ENCODE measurements around the gene GRAMD2B. TPM values are rescaled to one million over a fixed set of nuclear protein-coding genes. Genes with fewer than 3 reads are reported as not detected.

Gene GRAMD2B
- total RNA-seq, 2 experiments from 2014 or later = 7.2 to 9.4 TPM

DNA sequence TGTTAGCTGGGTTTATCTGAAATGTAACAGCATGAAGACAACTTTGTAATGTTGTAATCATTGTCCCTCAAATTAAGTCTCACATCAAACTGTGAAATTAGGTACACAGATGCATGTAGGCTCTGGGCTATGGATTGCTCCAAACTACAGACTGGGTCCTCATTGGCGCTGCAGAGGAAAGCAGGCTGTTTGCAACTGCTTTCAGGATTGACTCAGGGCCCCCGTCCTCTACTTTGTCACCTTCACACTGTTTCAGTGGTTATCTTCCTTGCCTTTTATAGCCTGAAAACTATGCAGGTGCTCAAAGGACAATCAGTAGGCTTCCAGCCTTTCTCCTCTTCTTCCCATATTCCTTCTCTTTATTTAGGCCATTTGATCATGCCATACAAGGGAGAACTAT is 18.0 kb downstream of the GRAMD2B start:
- Histone ChIP-seq H3K27me3 (ENCODE audit: control insufficient read depth in 1 of 2, insufficient read depth in 2 of 2, low read length in 2 of 2) (no peaks in the 10 kb centered on the region), H3K9me3 (ENCODE audit: control insufficient read depth in 1 of 2, insufficient read depth in 1 of 2, low read length in 2 of 2) (no peaks in the 10 kb centered on the region), H3K36me3 (ENCODE audit: insufficient read depth, low read length) (no peaks in the 10 kb centered on the region), H3K27ac (ENCODE audit: low read depth in 1 of 2, low read length in 2 of 2) (no peak overlapping the region), H3K4me3 (ENCODE audit: low read length) (no peak overlapping the region), H3K4me1 (ENCODE audit: insufficient read depth, low read length) (peaks cover 16% of the 10 kb centered on the region)
- Mint-ChIP-seq H3K4me3 (no peak overlapping the region), H3K27ac (no peak overlapping the region), H3K27me3 (no peaks in the 10 kb centered on the region), H3K36me3 (ENCODE audit: low read depth) (peaks cover 35% of the 10 kb centered on the region), H3K9me3 (peaks cover 4% of the 10 kb centered on the region), H3K4me1 (ENCODE audit: low read depth) (peaks cover 39% of the 10 kb centered on the region)
- intact Hi-C loops (cut with DNase I, micrococcal nuclease) = no loop called here
- ATAC-seq (ENCODE audit: poor library complexity) (no peak), DNase-seq (no peak)
- TF ChIP-seq, protein P1, sequence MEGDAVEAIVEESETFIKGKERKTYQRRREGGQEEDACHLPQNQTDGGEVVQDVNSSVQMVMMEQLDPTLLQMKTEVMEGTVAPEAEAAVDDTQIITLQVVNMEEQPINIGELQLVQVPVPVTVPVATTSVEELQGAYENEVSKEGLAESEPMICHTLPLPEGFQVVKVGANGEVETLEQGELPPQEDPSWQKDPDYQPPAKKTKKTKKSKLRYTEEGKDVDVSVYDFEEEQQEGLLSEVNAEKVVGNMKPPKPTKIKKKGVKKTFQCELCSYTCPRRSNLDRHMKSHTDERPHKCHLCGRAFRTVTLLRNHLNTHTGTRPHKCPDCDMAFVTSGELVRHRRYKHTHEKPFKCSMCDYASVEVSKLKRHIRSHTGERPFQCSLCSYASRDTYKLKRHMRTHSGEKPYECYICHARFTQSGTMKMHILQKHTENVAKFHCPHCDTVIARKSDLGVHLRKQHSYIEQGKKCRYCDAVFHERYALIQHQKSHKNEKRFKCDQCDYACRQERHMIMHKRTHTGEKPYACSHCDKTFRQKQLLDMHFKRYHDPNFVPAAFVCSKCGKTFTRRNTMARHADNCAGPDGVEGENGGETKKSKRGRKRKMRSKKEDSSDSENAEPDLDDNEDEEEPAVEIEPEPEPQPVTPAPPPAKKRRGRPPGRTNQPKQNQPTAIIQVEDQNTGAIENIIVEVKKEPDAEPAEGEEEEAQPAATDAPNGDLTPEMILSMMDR (IDR thresholded peaks at IDR 0.05) = no peak
- POLR2A ChIA-PET = interaction anchor here (0.6 kb wide), 1 partner anchor 558 kb away, joined by 3 read pairs; no protein-coding TSS in a partner anchor
- CTCF ChIA-PET = interaction anchor here (1.0 kb wide), 1 partner anchor 59 kb away, joined by 3 read pairs; no protein-coding TSS in a partner anchor

DNA sequence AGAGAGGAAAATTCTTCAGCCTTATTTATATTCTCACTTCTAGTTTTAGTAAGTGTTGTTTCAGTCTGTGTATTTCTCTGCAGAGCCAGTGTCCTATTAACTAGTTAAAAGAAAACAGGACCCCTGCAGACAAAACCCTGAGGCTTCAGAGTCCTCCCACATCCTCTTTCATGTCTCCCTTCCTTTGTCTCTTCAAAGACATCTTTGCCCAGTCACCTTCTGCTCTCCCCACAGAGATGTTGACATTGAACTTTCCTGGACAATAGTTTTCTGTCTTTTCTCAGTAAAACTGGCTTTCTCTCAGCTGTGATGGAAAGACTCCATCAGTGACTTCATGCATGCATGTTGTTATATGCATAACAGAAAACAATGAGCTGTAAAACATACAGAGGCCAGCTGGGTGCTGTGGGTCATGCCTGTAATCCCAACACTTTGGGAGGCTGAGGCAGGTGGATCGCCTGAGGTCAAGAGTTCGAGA is 20.2 kb downstream of the GRAMD2B start:
- ChIA-PET CTCF (no interaction called here), POLR2A (no interaction called here)
- no peak overlapping the region for H3K27ac ChIP-seq (ENCODE audit: low read depth in 1 of 2, low read length in 2 of 2)
- peaks cover 18% of the 10 kb centered on the region for H3K36me3 Mint-ChIP-seq (ENCODE audit: low read depth)
- ATAC-seq (ENCODE audit: poor library complexity) (no peak), DNase-seq (no peak)
- intact Hi-C loops (cut with DNase I, micrococcal nuclease) = no loop called here
- H3K4me3 Mint-ChIP-seq = no peak overlapping the region
- H3K4me1 Mint-ChIP-seq (ENCODE audit: low read depth) = peaks cover 48% of the 10 kb centered on the region
- no peaks in the 10 kb centered on the region for H3K27me3 ChIP-seq (ENCODE audit: control insufficient read depth in 1 of 2, insufficient read depth in 2 of 2, low read length in 2 of 2)
- no peak overlapping the region for H3K4me3 ChIP-seq (ENCODE audit: low read length)
- peaks cover 35% of the 10 kb centered on the region for H3K4me1 ChIP-seq (ENCODE audit: insufficient read depth, low read length)
- no peaks in the 10 kb centered on the region for H3K36me3 ChIP-seq (ENCODE audit: insufficient read depth, low read length)
- TF ChIP-seq, protein P1 (IDR thresholded peaks at IDR 0.05) = no peak
- H3K27me3 Mint-ChIP-seq = no peaks in the 10 kb centered on the region
- peaks cover 4% of the 10 kb centered on the region for H3K9me3 Mint-ChIP-seq
- H3K9me3 ChIP-seq (ENCODE audit: control insufficient read depth in 1 of 2, insufficient read depth in 1 of 2, low read length in 2 of 2) = no peaks in the 10 kb centered on the region
- H3K27ac Mint-ChIP-seq = peak overlapping the region; percentile 41

DNA sequence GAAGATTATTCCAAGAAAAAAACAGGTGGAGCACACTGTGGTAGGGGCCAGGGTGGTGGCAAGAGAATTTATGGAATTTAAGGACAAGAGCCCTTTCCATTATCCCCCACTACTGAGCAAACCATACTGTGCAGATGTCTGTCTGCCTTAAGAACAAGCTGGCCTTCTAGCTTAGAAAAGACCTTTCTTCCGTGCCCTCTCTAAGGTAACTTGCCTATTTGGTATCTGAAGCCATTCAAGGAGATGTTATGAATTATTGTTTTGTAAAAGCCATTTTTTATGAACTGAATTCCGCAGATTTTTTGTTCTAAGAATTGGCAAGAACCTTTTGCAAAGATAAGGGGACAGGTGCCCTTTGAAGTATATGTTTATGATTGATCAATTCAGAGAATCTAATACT is 20.9 kb downstream of the GRAMD2B start:
- TF ChIP-seq, protein P1 (IDR thresholded peaks at IDR 0.05) = no peak
- DNase-seq (no peak), ATAC-seq (ENCODE audit: poor library complexity) (no peak)
- H3K4me1 Mint-ChIP-seq (ENCODE audit: low read depth) = peaks cover 52% of the 10 kb centered on the region
- ChIA-PET CTCF (no interaction called here), POLR2A (interaction anchor here (0.8 kb wide), 1 partner anchor 21 kb away, joined by 3 read pairs; the partner anchor contains the start of gene GRAMD2B)
- no peaks in the 10 kb centered on the region for H3K27me3 ChIP-seq (ENCODE audit: control insufficient read depth in 1 of 2, insufficient read depth in 2 of 2, low read length in 2 of 2)
- H3K9me3 ChIP-seq (ENCODE audit: control insufficient read depth in 1 of 2, insufficient read depth in 1 of 2, low read length in 2 of 2) = no peaks in the 10 kb centered on the region
- no peak overlapping the region for H3K4me3 Mint-ChIP-seq
- intact Hi-C loops (cut with DNase I, micrococcal nuclease) = no loop called here
- no peak overlapping the region for H3K27ac ChIP-seq (ENCODE audit: low read depth in 1 of 2, low read length in 2 of 2)
- H3K4me1 ChIP-seq (ENCODE audit: insufficient read depth, low read length) = peaks cover 38% of the 10 kb centered on the region
- H3K9me3 Mint-ChIP-seq = peaks cover 4% of the 10 kb centered on the region
- no peak overlapping the region for H3K4me3 ChIP-seq (ENCODE audit: low read length)
- H3K36me3 ChIP-seq (ENCODE audit: insufficient read depth, low read length) = no peaks in the 10 kb centered on the region
- H3K27ac Mint-ChIP-seq = peak overlapping the region; percentile 95
- H3K36me3 Mint-ChIP-seq (ENCODE audit: low read depth) = peaks cover 11% of the 10 kb centered on the region
- no peaks in the 10 kb centered on the region for H3K27me3 Mint-ChIP-seq

Measured in CD4-positive, alpha-beta T cell (primary cell).